Putamen (tissue), 1 donor: ENCODE data around the gene CRYBB2.
"Not testable (repeated sequence)": the region's sequence is repeated elsewhere in the genome, so short reads cannot be mapped to it uniquely, and the experiment has no call there.

Experiments
- DNase-seq: peaks from one replicate; pipeline ENCODE4 v3.0.0-alpha.2; 2016; ENCODE audit warnings: low spot score

The CRYBB2 gene

DNA sequence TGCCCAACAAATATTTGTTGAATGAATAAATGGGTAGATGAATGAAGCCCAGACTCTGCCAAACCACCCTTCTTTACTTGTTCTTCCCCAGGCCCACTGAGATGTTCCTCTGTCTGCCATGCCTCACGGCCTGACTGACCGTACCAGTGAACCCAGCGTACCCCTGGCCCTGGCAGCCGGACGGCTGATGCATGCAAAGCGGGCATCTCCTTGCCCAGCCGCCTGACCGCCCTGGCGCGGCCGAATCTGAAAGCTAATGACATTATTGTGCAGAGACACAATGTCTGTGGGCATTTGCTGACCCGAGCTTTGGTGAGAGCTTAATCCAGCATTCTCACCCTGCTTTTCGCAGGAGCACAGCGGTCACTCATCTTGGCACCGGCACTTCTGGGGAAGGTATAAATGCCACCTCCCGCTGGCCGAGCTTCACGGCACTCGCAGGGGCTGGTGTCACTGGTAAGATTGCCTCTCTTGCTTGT, at the start of gene CRYBB2:
TSS of gene CRYBB2 (plus strand) at position 429 of the 479 bp plus-strand sequence. CDS start 1,791 bp downstream, outside the sequence.
- no peak for DNase-seq

DNA sequence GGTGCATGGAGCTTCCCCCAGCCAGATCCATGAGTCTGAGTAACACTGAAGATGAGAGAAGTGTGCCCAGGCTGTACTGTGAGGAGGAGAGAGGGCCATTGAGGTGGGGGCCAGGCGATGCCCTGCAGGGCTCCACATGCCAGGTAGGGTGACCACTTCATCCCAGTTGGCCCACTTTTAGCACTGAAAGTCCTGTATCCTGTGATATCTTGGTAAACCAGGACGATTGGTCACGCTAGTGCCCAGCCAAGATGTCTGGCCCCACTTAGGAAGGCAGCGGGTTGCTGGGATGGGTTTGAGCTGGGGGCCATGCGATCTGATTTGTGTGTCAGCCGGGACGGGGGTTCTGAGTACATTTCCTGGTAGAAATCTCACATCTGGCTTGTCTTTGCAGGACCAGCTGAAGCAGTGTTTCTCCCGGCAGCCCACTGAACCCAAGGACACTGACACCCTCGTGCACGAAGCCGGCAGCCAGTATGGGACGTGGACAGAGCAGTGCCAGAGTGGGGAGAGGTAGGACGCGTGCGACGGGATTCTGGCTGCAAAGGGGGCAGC, 48.9 kb upstream of the CRYBB2 start:
- DNase-seq: no peak

- no peak for DNase-seq
Measured at GRCh38 chr22:25172153-25172552, 47.3 kb upstream of the CRYBB2 start.

DNA sequence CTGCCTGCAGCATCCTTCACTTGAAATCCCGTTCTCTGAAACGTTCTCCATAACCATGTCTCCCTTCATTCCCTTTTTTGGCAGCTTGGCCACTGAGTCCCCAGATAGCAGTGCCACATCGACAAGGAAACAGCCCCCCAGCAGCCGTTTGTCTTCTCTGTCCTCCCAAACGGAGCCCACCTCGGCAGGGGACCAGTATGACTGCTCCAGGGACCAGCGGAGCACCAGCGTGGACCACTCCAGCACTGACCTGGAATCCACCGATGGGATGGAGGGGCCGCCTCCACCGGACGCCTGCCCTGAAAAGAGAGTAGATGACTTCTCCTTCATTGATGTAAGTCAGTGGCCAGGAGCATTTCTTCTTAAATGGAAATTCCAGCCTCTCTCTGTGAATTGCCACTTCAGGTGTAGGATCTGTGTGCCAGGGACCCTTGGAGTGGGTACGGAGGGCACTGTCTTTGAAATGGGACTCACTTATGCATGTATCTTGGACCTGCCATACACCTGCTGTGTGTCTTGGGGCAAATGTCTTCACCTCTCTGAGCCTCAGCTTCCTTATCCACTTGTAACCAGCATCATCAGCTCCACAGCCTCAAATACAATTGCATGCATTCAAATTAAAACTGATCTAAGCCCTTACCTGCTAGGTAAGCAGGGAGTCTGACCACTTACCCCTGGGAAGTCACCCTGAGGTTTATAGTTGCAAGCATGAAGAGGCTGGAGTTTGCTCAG, 45.1 kb upstream of the CRYBB2 start:
- DNase-seq: no peak

- no peak for DNase-seq
Measured at GRCh38 chr22:25174888-25175411, 44.5 kb upstream of the CRYBB2 start.

GRCh38 chr22:25176175-25176574, 43.3 kb upstream of the CRYBB2 start:
- DNase-seq: no peak

DNA sequence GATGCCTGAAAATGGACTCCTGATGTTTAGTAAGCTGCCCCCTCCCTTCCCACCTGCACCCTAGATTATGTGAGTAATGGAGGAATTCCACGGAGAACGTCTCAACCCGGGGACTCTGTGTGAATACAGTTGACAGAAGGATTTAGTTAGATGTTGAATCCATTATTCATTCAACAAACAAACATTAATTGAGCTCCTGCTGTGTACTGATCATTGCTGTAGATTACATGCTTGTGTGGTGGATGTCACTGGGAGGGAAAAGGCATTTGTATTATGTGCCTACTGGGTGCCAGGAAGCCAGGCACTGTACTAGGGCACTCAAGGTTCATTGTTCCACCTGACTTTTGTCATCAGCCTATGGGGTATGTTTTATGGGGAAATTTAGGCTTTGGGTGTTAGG, 42.6 kb upstream of the CRYBB2 start:
- no peak for DNase-seq

DNA sequence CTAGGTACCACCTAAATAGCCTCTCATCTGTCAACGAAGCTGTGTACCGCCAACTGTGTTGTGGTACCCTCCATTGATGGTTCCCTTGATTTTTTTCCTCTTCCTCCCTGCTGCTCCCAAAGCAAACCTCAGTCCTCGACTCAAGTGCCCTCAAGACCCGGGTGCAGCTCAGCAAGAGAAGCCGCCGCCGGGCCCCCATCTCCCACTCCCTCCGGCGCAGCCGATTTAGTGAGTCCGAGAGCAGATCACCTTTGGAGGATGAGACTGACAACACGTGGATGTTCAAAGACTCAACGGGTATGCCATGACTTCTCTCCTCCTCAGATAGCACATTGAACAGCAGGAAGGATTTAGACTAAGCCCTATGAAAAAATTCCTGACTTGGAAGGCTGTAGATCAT, 42.2 kb upstream of the CRYBB2 start:
- DNase-seq: no peak

DNA sequence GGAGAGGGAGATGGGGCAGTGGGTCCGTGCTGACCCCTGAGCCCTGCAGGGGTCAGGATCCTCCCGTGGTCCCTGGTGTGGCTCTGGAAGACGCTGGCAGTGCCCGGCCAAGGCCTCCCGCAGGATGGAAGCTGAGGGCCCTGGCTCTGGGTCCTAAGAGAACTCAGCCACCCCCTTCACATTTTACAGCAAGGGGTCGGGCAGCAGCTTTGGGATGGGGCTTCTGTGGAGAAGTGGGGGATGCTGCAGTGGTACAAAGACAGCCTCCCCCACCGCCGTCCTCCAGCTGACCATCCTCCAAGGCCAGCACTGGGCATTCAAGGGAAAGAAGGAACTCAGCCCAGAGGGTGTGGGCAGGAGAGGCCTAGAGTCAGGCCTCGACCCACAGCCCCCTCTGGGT, 41.5 kb upstream of the CRYBB2 start:
- no peak for DNase-seq

GRCh38 chr22:25178348-25178747, 41.1 kb upstream of the CRYBB2 start:
- DNase-seq: not testable (repeated sequence)

- not testable (repeated sequence) for DNase-seq
Measured at GRCh38 chr22:25178869-25179631, 40.4 kb upstream of the CRYBB2 start.

- DNase-seq: no peak
Measured at GRCh38 chr22:25182131-25183110, 37.0 kb upstream of the CRYBB2 start.

- DNase-seq: no peak
Measured at GRCh38 chr22:25183949-25184619, 35.4 kb upstream of the CRYBB2 start.

DNA sequence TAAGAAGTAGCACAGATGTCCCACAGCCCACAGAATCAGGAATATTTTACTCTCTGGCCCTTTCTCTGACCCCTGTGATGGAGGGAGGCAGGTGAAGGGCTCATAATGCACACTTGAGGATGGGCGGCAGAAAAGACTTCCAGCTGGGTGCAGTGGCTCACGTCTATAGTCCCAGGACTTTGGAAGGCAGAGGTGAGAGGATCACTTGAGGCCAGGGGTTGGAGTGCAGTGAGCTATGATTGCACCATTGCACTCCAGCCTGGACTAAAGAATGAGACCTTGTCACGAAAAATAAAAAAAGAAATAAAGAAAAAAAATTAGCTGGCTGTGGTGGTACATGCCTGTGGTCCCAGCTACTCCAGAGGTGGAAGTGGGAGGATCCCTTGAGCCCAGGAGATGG, 33.3 kb upstream of the CRYBB2 start:
- DNase-seq: no peak

- no peak for DNase-seq
Measured at GRCh38 chr22:25187469-25187868, 32.0 kb upstream of the CRYBB2 start.

GRCh38 chr22:25192406-25192805, 27.0 kb upstream of the CRYBB2 start:
- no peak for DNase-seq

GRCh38 chr22:25193130-25193529, 26.3 kb upstream of the CRYBB2 start:
- no peak for DNase-seq

DNA sequence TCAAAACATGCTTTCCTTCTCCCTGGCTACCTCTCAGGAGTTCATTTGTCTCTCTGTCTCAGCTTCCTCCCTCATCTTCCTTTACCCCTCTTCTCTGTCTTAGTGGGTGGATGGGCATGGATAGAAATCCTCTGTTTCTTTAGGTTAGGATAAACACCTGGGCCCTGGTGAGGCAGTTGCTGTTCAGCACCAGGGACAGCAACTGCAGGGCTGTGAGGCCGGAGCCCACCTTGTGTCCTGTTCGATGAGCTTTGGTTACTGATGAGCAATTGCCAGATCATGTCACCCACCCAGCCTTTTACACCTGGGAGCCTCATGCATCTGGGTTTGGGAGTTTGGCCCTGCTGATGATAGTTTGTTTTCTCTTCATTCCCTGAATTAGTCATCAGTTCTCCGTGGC, 25.9 kb upstream of the CRYBB2 start:
- DNase-seq: no peak

- DNase-seq: no peak
Measured at GRCh38 chr22:25196326-25196725, 23.1 kb upstream of the CRYBB2 start.

DNA sequence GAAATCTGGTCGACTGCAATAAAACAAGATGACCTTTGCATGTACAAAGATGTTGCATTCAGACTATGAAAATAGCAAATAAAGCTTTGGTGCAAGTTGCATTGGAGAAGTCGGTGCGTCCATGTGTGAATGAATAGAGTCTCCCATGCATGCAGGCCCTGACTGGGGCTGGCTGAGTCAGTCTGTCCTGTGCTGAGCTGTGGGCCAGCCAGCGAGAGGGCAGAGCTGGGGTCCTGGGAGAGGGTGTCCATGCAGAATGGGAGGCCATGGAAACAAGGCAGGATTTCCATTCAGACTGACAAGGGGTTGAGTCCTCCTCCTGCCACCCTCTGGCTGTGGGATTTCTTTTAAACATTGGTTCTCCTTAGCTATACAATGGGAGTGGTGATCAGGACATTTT, 22.1 kb upstream of the CRYBB2 start:
- DNase-seq: no peak
